AG04449 (cell line): ENCODE data around the gene CTNNA1.

Experiments
- CTCF ChIA-PET: fragments of 350-600 bp; formaldehyde crosslinking; extraction: SDS; loops from one replicate; lab custom pipeline; 2021; ENCODE audit warnings: antibody characterized with exemption; lab: Yijun Ruan, JAX
- POLR2A ChIA-PET: fragments of 400-600, 350-600 bp; formaldehyde crosslinking; extraction: SDS; loops from one replicate; lab custom pipeline; 2020; ENCODE audit warnings: antibody characterized with exemption, inconsistent platforms; lab: Yijun Ruan, JAX
- DNase-seq: peaks from one replicate; pipeline ENCODE4 v3.0.0-alpha.2; 2010; ENCODE audit warnings: low read depth, low spot score
- H3K4me3 ChIP-seq: 2 replicates; pipeline ENCODE4 v1.5.1; 2011; ENCODE audit warnings: low read depth, mild to moderate bottlenecking, control low read depth, low read length
- CTCF ChIP-seq: IDR thresholded peaks from one replicate; pipeline ENCODE4 v1.5.1; 2011; ENCODE audit warnings: mild to moderate bottlenecking, moderate library complexity, low read length, control low read depth, inconsistent platforms; ENCODE audit not compliant: insufficient read depth; ENCODE audit errors: missing control alignments

The CTNNA1 gene

GRCh38 chr5:138944527-138945322 is 191.5 kb downstream of the CTNNA1 start:
- no peak overlapping the region for H3K4me3 ChIP-seq
- DNase-seq: no peak
- CTCF ChIA-PET: no interaction called here
- POLR2A ChIA-PET: no interaction called here
- TF ChIP-seq CTCF: no peak

- ChIA-PET POLR2A (no interaction called here), CTCF (no interaction called here)
- TF ChIP-seq CTCF: no peak
- H3K4me3 ChIP-seq: no peak overlapping the region
- no peak for DNase-seq
Measured at GRCh38 chr5:138945421-138946240, 192.4 kb downstream of the CTNNA1 start.

- H3K4me3 ChIP-seq: no peak overlapping the region
- DNase-seq: no peak
- POLR2A ChIA-PET: no interaction called here
- CTCF ChIA-PET: no interaction called here
- TF ChIP-seq CTCF: no peak
Measured at GRCh38 chr5:138946241-138946623, 193.0 kb downstream of the CTNNA1 start.

GRCh38 chr5:138946831-138947560 is 193.8 kb downstream of the CTNNA1 start:
- ChIA-PET CTCF (no interaction called here), POLR2A (no interaction called here)
- DNase-seq: no peak
- TF ChIP-seq CTCF: no peak
- no peak overlapping the region for H3K4me3 ChIP-seq

GRCh38 chr5:138947780-138948179 is 194.6 kb downstream of the CTNNA1 start:
- ChIA-PET POLR2A (no interaction called here), CTCF (no interaction called here)
- no peak for DNase-seq
- no peak overlapping the region for H3K4me3 ChIP-seq
- TF ChIP-seq CTCF: no peak
